GM19468 (cell line): Measurements from ENCODE around the gene AQP11.
"Not testable (repeated sequence)": the region's sequence is repeated elsewhere in the genome, so short reads cannot be mapped to it uniquely, and the experiment has no call there.

Source experiments
- ATAC-seq: cut with Tn5 transposase; IDR thresholded peaks from one replicate; pipeline ENCODE4 v1.9.1; 2021; ENCODE audit warnings: mild to moderate bottlenecking, moderate library complexity, moderate number of reproducible peaks; ENCODE audit not compliant: unreplicated experiment; ENCODE audit errors: extremely low read depth

Gene AQP11

GRCh38 chr11:77589521-77590193, at the start of gene AQP11:
Gene AQP11, plus strand, starts transcription at chr11:77589953. Its CDS starts 40 bp downstream, at chr11:77589993.
- ATAC-seq: peak; percentile 81

DNA sequence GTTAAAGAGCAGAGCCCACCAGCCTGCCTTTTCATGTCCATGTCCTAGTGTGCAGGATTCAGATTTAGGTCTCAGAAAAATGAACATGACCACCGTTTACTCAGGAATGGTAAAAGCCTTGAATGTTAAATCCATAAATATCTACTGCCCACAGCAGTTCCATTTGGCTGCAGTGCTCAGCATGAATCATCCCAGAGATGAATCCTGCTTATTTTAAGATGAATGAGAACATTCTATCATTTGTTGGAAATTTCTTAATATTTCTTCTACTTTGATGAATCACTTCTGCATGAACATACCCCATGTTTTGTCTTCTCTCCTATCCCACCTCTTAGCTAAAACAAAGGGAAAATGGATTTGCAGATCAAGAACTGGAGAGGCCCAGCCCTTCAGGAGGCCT, 47.5 kb upstream of the AQP11 start:
- ATAC-seq: no peak

GRCh38 chr11:77547047-77547836, 42.5 kb upstream of the AQP11 start:
- no peak for ATAC-seq

- ATAC-seq: no peak
These were observed 41.7 kb upstream of the AQP11 start for GRCh38 chr11:77547863-77548551.

GRCh38 chr11:77548552-77549445, 41.0 kb upstream of the AQP11 start:
- no peak for ATAC-seq

DNA sequence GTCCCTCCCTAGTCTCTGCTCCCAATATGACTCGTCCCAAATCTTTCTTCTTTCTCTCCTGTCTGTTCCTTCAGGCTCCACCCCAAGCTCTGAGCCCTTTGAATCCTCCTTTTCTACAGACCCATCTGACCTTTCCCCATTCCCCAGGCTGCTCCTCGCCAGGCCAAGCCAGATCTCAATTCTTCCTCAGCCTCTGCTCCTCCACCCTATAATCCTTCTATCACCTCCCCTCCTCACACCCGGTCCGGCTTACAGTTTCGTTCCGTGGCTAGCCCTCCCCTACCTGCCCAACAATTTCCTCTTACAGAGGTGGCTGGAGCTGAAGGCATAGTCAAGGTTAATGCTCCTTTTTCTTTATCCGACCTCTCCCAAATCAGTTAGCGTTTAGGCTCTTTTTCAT, 38.3 kb upstream of the AQP11 start:
- ATAC-seq: not testable (repeated sequence)

DNA sequence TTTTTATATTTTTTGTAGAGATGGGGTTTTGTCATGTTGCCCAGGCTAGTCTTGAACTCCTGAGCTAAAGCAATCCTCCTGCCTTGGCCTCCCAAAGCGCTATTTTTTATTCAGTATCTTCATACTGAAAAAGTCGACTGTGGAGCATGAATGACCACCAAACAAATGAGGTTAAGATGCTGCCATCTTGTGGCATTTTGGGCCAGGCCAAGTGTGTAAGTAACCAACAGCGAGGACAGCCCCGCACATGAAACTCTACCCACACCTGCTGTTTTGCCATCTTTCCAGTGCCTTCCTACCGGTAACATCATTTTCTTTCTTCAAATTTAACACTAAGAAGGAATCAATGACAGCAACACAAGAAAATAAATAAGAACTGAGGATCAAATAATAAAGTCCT, 32.2 kb upstream of the AQP11 start:
- ATAC-seq: no peak

DNA sequence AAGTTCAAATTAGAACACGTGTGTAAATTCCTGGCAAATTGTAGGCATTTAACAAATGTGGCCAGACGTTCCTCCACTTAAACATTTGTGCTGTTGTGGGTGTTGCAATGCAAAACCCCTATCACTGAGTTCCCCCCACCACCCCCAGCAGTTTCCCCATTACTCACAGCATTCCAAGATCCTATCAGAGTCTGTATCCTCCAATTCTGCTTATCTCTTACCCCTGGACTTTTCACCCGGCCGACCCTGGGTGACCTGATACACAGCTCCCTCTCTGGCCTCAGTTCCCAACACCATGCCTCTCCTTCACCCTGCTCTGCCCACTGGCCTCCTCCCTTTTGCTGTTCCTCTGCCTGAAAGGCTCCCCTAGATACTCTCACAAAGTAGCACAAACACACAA, 31.4 kb upstream of the AQP11 start:
- no peak for ATAC-seq

DNA sequence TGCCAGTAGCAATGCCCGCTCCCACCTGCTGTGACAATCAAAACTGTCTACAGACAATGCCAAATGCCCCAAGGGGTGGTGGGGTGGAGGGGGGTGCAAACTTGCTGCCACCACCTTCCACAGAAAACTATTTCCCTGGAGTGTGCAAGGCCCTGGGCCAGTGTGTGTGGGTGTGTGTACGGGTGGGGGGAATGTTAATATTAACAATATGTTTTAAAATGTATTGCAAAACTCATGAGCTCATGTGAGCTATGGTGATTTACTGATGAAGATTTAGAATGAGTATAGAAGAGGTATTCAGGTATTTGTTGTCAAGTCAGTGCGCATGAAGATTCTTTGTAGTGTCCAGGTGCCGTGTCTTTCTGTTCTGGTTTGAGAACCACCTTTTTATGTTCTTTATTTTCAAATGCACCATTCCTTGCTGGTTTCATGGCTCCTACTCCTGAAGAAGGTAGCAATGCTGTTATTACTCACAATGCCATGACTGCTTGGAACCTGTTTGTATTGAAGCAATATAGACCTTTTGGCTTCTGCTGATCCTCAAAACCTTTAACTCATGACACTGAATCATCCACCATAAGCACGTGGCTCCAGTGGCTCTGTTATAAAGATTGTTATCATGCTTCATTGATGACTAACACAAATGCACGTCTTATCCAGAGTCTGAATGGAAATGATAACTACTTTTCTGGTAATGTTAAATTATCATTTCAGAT, 29.9 kb upstream of the AQP11 start:
- ATAC-seq: no peak

DNA sequence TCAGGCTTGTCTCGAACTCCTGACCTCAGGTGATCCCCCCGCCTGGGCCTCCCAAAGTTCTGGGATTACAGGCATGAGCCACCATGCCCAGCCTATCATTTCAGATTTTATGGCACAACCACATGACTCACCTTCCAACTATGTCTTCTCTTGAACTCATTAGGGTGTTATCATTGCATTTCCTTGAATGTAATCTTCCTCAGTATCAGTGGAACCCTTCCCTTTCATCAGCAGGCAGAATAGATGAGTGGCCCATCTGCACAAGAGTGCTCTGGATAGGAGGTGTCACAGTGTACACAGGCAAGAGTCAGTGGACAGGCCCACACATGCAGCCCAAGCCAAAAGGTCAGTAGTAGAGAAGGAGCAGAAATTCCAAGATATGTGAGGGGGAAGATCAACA, 29.1 kb upstream of the AQP11 start:
- ATAC-seq: no peak

DNA sequence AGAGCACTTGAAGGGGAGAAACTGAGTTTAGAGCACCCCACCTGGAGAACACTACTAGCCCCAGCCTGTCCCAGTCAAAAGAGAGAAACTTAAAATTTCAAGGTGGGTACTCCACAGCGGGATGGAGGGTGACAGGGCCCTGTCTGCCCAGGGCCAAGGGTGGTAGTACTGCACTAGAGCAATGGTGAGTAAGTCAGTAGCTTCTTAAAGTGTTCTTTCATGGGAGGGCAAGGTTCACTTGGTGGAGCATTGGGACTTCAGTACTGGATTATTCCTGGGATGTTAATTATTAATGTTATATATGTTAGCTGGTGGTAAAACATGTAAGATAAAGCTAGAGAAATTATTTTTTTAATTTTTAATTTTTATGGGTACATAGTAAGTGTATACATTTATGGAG, 28.5 kb upstream of the AQP11 start:
- ATAC-seq: no peak

DNA sequence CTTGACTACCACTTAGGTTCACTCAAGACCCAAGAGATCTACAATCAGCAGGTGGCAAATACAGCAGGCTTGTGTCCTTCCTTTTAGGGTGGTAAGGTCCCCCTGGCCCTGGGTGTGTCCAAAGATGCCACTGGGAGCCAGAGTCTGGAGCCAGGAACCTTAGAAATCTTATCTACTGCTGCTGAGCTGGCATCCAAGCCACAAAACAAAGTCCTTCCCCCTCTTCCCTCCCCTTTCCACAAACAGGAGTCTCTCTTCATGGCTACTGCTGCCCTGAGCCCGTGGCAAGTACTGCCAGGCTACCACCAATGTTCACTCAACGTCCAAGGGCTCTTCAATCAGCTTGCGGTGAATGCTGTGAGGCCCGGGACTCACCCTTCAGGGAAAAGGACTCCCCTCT, 21.4 kb upstream of the AQP11 start:
- no peak for ATAC-seq

- ATAC-seq: no peak
These were observed 20.7 kb upstream of the AQP11 start for GRCh38 chr11:77568916-77569675.

DNA sequence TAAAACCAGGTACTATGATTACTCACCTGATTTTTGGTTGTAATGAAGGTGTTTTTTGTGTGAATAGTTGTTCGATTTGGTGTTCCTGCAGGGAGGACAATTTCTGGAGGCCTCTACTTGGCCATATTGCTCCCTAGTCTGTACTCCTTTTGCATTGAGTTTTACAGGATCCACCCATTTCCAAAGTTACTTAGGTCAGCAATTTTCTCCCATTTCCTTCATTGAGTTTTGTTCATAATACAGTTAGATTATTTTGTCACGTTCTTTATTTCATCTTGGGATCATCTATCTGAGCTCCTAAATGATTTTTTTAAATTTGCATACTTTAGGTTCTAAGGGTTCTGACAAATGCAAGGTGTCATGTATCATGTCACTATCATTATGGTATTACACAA, 20.1 kb upstream of the AQP11 start:
- no peak for ATAC-seq

DNA sequence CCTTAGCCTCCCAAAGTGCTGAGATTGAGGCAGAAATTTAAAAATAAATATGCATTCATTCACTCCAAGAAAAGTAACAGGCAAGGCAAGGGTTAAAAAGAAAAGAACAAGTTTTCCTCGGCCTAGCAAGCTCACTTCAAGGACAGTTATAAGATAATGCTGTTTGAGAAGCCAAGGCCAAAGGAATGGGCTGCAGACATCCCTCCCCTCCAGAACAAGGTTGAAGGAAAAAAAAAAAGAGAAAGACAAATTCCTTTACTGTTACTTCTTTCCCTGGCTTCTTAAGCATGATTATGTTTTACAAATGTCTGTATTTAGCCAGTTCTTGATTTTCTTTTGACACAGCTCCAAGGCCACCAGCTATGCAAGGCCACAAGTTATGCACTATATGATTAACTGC, 18.9 kb upstream of the AQP11 start:
- not testable (repeated sequence) for ATAC-seq

DNA sequence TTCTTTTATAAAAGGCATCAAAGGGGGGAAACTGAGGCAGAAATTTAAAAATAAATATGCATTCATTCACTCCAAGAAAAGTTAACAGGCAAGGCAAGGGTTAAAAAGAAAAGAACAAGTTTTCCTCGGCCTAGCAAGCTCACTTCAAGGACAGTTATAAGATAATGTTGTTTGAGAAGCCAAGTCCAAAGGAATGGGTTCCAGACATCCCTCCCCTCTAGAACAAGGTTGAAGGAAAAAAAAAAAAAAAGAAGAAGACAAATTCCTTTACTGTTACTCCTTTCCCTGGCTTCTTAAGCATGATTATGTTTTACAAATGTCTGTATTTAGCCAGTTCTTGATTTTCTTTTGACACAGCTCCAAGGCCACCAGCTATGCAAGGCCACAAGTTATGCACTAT, 14.3 kb upstream of the AQP11 start:
- ATAC-seq: not testable (repeated sequence)

- ATAC-seq: no peak
These were observed 8.9 kb upstream of the AQP11 start for GRCh38 chr11:77580712-77581337.

GRCh38 chr11:77589181-77589520, 602 bp upstream of the AQP11 start:
- no peak for ATAC-seq
